ENCODE data around the gene B4GALNT1.

B4GALNT1 gene

GRCh38 chr12:57632073-57632957 is 686 bp downstream of the B4GALNT1 start:
- H3K4me3 ChIP-seq (ENCODE audit: low read depth, low read length) = no peak overlapping the region
- no peak for TF ChIP-seq POLR2A (IDR thresholded peaks at IDR 0.05; ENCODE audit: extremely low read depth, insufficient read length)
- TF ChIP-seq MYC (IDR thresholded peaks at IDR 0.05; ENCODE audit: low read depth, low read length) = no peak
- no peak for TF ChIP-seq MAX (IDR thresholded peaks at IDR 0.05; ENCODE audit: low read depth, low read length)
- TF ChIP-seq CTCF (IDR thresholded peaks at IDR 0.05; ENCODE audit: low read depth, low read length) = no peak
- no peak for DNase-seq (ENCODE audit: low read depth)

- no peak overlapping the region for H3K4me3 ChIP-seq (ENCODE audit: low read depth, low read length)
- no peak for DNase-seq (ENCODE audit: low read depth)
- no peak for TF ChIP-seq POLR2A (IDR thresholded peaks at IDR 0.05; ENCODE audit: extremely low read depth, insufficient read length)
Observed at GRCh38 chr12:57631566-57632072, 1.4 kb downstream of the B4GALNT1 start.

GRCh38 chr12:57630891-57631433 is 2.0 kb downstream of the B4GALNT1 start:
- TF ChIP-seq MAX (IDR thresholded peaks at IDR 0.05; ENCODE audit: low read depth, low read length) = no peak
- no peak for TF ChIP-seq CTCF (IDR thresholded peaks at IDR 0.05; ENCODE audit: low read depth, low read length)
- TF ChIP-seq POLR2A (IDR thresholded peaks at IDR 0.05; ENCODE audit: extremely low read depth, insufficient read length) = no peak
- TF ChIP-seq MYC (IDR thresholded peaks at IDR 0.05; ENCODE audit: low read depth, low read length) = no peak
- no peak overlapping the region for H3K4me3 ChIP-seq (ENCODE audit: low read depth, low read length)
- DNase-seq (ENCODE audit: low read depth) = no peak

- no peak for TF ChIP-seq POLR2A (IDR thresholded peaks at IDR 0.05; ENCODE audit: extremely low read depth, insufficient read length)
- no peak for TF ChIP-seq MAX (IDR thresholded peaks at IDR 0.05; ENCODE audit: low read depth, low read length)
- no peak for TF ChIP-seq CTCF (IDR thresholded peaks at IDR 0.05; ENCODE audit: low read depth, low read length)
- no peak for TF ChIP-seq MYC (IDR thresholded peaks at IDR 0.05; ENCODE audit: low read depth, low read length)
- DNase-seq (ENCODE audit: low read depth) = no peak
- H3K4me3 ChIP-seq (ENCODE audit: low read depth, low read length) = no peak overlapping the region
Observed at GRCh38 chr12:57629897-57630471, 3.0 kb downstream of the B4GALNT1 start.

GRCh38 chr12:57628280-57629191 is 4.5 kb downstream of the B4GALNT1 start:
- H3K4me3 ChIP-seq (ENCODE audit: low read depth, low read length) = no peak overlapping the region
- no peak for DNase-seq (ENCODE audit: low read depth)
- no peak for TF ChIP-seq POLR2A (IDR thresholded peaks at IDR 0.05; ENCODE audit: extremely low read depth, insufficient read length)
- no peak for TF ChIP-seq CTCF (IDR thresholded peaks at IDR 0.05; ENCODE audit: low read depth, low read length)
- TF ChIP-seq MYC (IDR thresholded peaks at IDR 0.05; ENCODE audit: low read depth, low read length) = no peak
- no peak for TF ChIP-seq MAX (IDR thresholded peaks at IDR 0.05; ENCODE audit: low read depth, low read length)

Data from NB4 (cell line).